Liver (tissue), 3 donors: ENCODE measurements around the gene KIRREL1.

Source experiments
- CTCF ChIP-seq: fragments of 150-350 bp; IDR thresholded peaks from 2 replicates; pipeline ENCODE4 v1.5.1; 2017; ENCODE audit warnings: improper control_type of control experiment, low read depth, low read length; ENCODE audit not compliant: missing input control
- EGR1 ChIP-seq, 2 donors: IDR thresholded peaks; 2 replicates each; pipeline ENCODE4 v1.6.1; 2016 to 2018; ENCODE audit warnings: antibody characterized with exemption in 2 of 2, low read depth in 2 of 2
- GABPA ChIP-seq, 2 donors: IDR thresholded peaks in 1 of 2; conservative IDR thresholded peaks in 1 of 2; 2 replicates each; pipeline ENCODE4 v1.6.1; 2016; ENCODE audit warnings: antibody characterized with exemption in 2 of 2, mild to moderate bottlenecking in 1 of 2, moderate library complexity in 1 of 2
- HNF4A ChIP-seq, 2 donors: conservative IDR thresholded peaks; 2 replicates each; pipeline ENCODE4 v1.6.1; 2016; ENCODE audit warnings: antibody characterized with exemption in 2 of 2, mild to moderate bottlenecking in 2 of 2
- JUND ChIP-seq, 2 donors: IDR thresholded peaks; 2 replicates each; pipeline ENCODE4 v1.6.1; 2016; ENCODE audit warnings: antibody characterized with exemption in 2 of 2
- RAD21 ChIP-seq, 2 donors: IDR thresholded peaks; 2 replicates each; pipeline ENCODE4 v1.6.1; 2016; ENCODE audit warnings: antibody characterized with exemption in 2 of 2, mild to moderate bottlenecking in 2 of 2
- RXRA ChIP-seq, 2 donors: IDR thresholded peaks; 2 replicates each; pipeline ENCODE4 v1.6.1; 2017 to 2018; ENCODE audit warnings: antibody characterized with exemption in 2 of 2, mild to moderate bottlenecking in 1 of 2
- SP1 ChIP-seq: IDR thresholded peaks from 2 replicates; pipeline ENCODE4 v1.6.1; 2018; ENCODE audit warnings: antibody characterized with exemption, mild to moderate bottlenecking
- TAF1 ChIP-seq: conservative IDR thresholded peaks from 2 replicates; pipeline ENCODE4 v1.6.1; 2016; ENCODE audit warnings: antibody characterized with exemption, mild to moderate bottlenecking
- YY1 ChIP-seq: IDR thresholded peaks from 2 replicates; pipeline ENCODE4 v1.6.1; 2016; ENCODE audit warnings: antibody characterized with exemption, mild to moderate bottlenecking
- TF ChIP-seq, protein P1 (sequence below): IDR thresholded peaks from 2 replicates; pipeline ENCODE4 v1.6.1; 2016; ENCODE audit warnings: antibody characterized with exemption
- TF ChIP-seq, protein P2 (sequence below): IDR thresholded peaks from 2 replicates; pipeline ENCODE4 v1.6.1; 2016; ENCODE audit warnings: antibody characterized with exemption
- TF ChIP-seq, protein P3 (sequence below): IDR thresholded peaks from 2 replicates; pipeline ENCODE4 v1.6.1; 2016; ENCODE audit warnings: antibody characterized with exemption, mild to moderate bottlenecking
- TF ChIP-seq, protein P4 (sequence below): IDR thresholded peaks from 2 replicates; pipeline ENCODE4 v1.6.1; 2016; ENCODE audit warnings: antibody characterized with exemption
- donor health status: healthy.
- donor health status: healthy.

DNA sequence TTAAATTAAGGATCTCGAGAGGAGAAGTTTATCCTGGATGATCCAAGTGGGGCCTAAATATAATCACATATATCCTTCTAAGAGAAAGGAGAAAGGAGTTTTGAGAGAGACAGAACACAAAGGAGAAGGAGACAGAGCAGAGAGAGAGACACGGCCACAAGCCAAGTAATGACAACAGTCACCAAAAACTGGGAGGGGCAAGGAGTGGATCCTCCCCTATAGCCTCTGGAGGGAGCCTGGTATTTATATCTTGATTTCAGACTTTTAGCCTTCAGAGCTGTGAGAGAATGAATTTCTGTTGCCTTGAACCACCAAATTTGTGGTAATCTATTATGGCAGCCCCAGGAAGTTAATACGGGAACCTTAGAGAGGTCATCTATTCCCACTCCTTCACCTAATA, 137.8 kb downstream of the KIRREL1 start:
- TF ChIP-seq CTCF (no peak), RAD21 (IDR thresholded peaks at IDR 0.05) (no peak), YY1 (no peak), TAF1 (no peak), JUND (IDR thresholded peaks at IDR 0.05) (no peak), EGR1 (IDR thresholded peaks at IDR 0.05; ENCODE audit: low read depth in 2 of 2) (no peak), SP1 (no peak), HNF4A (conservative IDR thresholded peaks at IDR 0.05) (no peak), GABPA (IDR thresholded peaks at IDR 0.05 in 1 of 2, conservative IDR thresholded peaks at IDR 0.05 in 1 of 2) (no peak), RXRA (IDR thresholded peaks at IDR 0.05) (no peak)
- TF ChIP-seq, protein P1, sequence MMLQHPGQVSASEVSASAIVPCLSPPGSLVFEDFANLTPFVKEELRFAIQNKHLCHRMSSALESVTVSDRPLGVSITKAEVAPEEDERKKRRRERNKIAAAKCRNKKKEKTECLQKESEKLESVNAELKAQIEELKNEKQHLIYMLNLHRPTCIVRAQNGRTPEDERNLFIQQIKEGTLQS: no peak
- TF ChIP-seq, protein P2, sequence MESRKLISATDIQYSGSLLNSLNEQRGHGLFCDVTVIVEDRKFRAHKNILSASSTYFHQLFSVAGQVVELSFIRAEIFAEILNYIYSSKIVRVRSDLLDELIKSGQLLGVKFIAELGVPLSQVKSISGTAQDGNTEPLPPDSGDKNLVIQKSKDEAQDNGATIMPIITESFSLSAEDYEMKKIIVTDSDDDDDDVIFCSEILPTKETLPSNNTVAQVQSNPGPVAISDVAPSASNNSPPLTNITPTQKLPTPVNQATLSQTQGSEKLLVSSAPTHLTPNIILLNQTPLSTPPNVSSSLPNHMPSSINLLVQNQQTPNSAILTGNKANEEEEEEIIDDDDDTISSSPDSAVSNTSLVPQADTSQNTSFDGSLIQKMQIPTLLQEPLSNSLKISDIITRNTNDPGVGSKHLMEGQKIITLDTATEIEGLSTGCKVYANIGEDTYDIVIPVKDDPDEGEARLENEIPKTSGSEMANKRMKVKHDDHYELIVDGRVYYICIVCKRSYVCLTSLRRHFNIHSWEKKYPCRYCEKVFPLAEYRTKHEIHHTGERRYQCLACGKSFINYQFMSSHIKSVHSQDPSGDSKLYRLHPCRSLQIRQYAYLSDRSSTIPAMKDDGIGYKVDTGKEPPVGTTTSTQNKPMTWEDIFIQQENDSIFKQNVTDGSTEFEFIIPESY: no peak
- TF ChIP-seq, protein P3, sequence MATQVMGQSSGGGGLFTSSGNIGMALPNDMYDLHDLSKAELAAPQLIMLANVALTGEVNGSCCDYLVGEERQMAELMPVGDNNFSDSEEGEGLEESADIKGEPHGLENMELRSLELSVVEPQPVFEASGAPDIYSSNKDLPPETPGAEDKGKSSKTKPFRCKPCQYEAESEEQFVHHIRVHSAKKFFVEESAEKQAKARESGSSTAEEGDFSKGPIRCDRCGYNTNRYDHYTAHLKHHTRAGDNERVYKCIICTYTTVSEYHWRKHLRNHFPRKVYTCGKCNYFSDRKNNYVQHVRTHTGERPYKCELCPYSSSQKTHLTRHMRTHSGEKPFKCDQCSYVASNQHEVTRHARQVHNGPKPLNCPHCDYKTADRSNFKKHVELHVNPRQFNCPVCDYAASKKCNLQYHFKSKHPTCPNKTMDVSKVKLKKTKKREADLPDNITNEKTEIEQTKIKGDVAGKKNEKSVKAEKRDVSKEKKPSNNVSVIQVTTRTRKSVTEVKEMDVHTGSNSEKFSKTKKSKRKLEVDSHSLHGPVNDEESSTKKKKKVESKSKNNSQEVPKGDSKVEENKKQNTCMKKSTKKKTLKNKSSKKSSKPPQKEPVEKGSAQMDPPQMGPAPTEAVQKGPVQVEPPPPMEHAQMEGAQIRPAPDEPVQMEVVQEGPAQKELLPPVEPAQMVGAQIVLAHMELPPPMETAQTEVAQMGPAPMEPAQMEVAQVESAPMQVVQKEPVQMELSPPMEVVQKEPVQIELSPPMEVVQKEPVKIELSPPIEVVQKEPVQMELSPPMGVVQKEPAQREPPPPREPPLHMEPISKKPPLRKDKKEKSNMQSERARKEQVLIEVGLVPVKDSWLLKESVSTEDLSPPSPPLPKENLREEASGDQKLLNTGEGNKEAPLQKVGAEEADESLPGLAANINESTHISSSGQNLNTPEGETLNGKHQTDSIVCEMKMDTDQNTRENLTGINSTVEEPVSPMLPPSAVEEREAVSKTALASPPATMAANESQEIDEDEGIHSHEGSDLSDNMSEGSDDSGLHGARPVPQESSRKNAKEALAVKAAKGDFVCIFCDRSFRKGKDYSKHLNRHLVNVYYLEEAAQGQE: no peak
- TF ChIP-seq, protein P4, sequence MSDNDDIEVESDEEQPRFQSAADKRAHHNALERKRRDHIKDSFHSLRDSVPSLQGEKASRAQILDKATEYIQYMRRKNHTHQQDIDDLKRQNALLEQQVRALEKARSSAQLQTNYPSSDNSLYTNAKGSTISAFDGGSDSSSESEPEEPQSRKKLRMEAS: no peak
